ENCODE data around the gene UMOD. TPM values are rescaled to one million over a fixed set of nuclear protein-coding genes. Genes with fewer than 3 reads are reported as not detected.

Gene UMOD
- total RNA-seq, 1 donor from 2014 or later: not detected

GRCh38 chr16:20329392-20330138 is 22.9 kb downstream of the UMOD start:
- no peak for DNase-seq
- Mint-ChIP-seq H3K27me3 (ENCODE audit: unreplicated experiment) (no peaks in the 10 kb centered on the region), H3K4me1 (ENCODE audit: low read depth, unreplicated experiment) (peaks cover 4% of the 10 kb centered on the region), H3K36me3 (ENCODE audit: unreplicated experiment) (no peaks in the 10 kb centered on the region), H3K9me3 (ENCODE audit: unreplicated experiment) (no peaks in the 10 kb centered on the region), H3K4me3 (ENCODE audit: unreplicated experiment) (no peak overlapping the region), H3K27ac (ENCODE audit: unreplicated experiment) (no peak overlapping the region)
- TF ChIP-seq, protein P1, sequence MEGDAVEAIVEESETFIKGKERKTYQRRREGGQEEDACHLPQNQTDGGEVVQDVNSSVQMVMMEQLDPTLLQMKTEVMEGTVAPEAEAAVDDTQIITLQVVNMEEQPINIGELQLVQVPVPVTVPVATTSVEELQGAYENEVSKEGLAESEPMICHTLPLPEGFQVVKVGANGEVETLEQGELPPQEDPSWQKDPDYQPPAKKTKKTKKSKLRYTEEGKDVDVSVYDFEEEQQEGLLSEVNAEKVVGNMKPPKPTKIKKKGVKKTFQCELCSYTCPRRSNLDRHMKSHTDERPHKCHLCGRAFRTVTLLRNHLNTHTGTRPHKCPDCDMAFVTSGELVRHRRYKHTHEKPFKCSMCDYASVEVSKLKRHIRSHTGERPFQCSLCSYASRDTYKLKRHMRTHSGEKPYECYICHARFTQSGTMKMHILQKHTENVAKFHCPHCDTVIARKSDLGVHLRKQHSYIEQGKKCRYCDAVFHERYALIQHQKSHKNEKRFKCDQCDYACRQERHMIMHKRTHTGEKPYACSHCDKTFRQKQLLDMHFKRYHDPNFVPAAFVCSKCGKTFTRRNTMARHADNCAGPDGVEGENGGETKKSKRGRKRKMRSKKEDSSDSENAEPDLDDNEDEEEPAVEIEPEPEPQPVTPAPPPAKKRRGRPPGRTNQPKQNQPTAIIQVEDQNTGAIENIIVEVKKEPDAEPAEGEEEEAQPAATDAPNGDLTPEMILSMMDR (IDR thresholded peaks at IDR 0.05; ENCODE audit: partially characterized antibody, unreplicated experiment): no peak

DNA sequence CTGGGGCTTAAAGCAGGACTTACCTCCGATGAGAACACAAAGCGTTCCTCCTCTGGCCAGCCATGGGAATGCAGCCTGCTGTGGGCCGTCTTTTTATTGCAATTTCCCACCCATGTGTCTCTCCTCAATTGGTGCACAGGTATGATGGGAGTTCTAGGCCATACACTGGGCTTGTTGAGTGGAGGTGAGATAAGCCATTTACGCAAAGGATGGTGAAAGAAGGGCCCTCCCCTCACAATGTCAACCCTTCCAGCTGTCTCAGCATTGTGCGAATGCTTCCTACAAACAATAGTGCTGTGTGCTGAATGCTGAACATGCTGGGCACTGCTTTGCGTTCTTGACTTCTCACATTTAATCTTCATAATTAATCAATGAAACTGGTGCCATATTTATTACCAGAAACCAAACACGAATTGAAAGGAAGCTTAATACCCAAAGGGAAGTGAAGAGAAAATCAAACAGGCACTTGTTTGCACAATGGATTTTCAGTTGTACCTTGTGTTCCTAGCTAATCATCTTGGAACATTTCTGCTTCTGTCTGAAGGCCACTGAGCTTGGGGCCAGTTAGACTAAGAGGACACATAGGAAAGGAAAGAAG is 25.0 kb downstream of the UMOD start, which contains the start of gene GP2:
Gene GP2 (minus strand): TSS at position 70 of the 598 bp plus-strand sequence. CDS start 1,082 bp downstream, outside the sequence.
- Mint-ChIP-seq H3K9me3 (ENCODE audit: unreplicated experiment) (no peaks in the 10 kb centered on the region), H3K36me3 (ENCODE audit: unreplicated experiment) (no peaks in the 10 kb centered on the region), H3K27ac (ENCODE audit: unreplicated experiment) (no peak within 1 kb of the TSS), H3K27me3 (ENCODE audit: unreplicated experiment) (no peaks in the 10 kb centered on the region), H3K4me1 (ENCODE audit: low read depth, unreplicated experiment) (peaks cover 4% of the 10 kb centered on the region), H3K4me3 (ENCODE audit: unreplicated experiment) (no peak within 1 kb of the TSS)
- DNase-seq: no peak
- TF ChIP-seq, protein P1 (IDR thresholded peaks at IDR 0.05; ENCODE audit: partially characterized antibody, unreplicated experiment): no peak

GRCh38 chr16:20326321-20326720 is 26.2 kb downstream of the UMOD start:
- TF ChIP-seq, protein P1 (IDR thresholded peaks at IDR 0.05; ENCODE audit: partially characterized antibody, unreplicated experiment): no peak
- H3K27ac Mint-ChIP-seq (ENCODE audit: unreplicated experiment): no peak overlapping the region
- H3K36me3 Mint-ChIP-seq (ENCODE audit: unreplicated experiment): no peaks in the 10 kb centered on the region
- H3K4me3 Mint-ChIP-seq (ENCODE audit: unreplicated experiment): no peak overlapping the region
- no peaks in the 10 kb centered on the region for H3K4me1 Mint-ChIP-seq (ENCODE audit: low read depth, unreplicated experiment)
- H3K27me3 Mint-ChIP-seq (ENCODE audit: unreplicated experiment): no peaks in the 10 kb centered on the region
- no peak for DNase-seq
- no peaks in the 10 kb centered on the region for H3K9me3 Mint-ChIP-seq (ENCODE audit: unreplicated experiment)

DNA sequence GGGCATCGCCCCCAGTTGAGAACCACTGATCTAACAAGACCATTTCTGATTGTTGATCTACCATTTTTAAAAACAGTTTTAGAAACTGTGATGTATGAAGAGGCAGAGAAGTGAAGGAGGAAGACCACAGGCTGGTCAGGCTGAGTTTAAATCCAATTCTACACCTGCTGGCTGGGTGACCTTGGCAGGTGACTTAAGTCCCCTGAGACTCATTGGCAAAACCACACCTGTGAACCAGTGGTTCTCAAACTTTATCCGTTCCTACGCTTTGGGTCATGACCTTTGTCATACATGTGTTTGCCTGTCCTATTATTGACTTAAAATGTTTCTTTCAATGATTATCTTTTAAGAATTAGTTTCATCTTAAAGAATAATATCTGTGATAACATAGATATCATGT is 27.5 kb downstream of the UMOD start:
- Mint-ChIP-seq H3K27me3 (ENCODE audit: unreplicated experiment) (no peaks in the 10 kb centered on the region), H3K4me3 (ENCODE audit: unreplicated experiment) (no peak overlapping the region), H3K36me3 (ENCODE audit: unreplicated experiment) (no peaks in the 10 kb centered on the region), H3K9me3 (ENCODE audit: unreplicated experiment) (no peaks in the 10 kb centered on the region), H3K4me1 (ENCODE audit: low read depth, unreplicated experiment) (no peaks in the 10 kb centered on the region), H3K27ac (ENCODE audit: unreplicated experiment) (no peak overlapping the region)
- DNase-seq: no peak
- TF ChIP-seq, protein P1 (IDR thresholded peaks at IDR 0.05; ENCODE audit: partially characterized antibody, unreplicated experiment): no peak

DNA sequence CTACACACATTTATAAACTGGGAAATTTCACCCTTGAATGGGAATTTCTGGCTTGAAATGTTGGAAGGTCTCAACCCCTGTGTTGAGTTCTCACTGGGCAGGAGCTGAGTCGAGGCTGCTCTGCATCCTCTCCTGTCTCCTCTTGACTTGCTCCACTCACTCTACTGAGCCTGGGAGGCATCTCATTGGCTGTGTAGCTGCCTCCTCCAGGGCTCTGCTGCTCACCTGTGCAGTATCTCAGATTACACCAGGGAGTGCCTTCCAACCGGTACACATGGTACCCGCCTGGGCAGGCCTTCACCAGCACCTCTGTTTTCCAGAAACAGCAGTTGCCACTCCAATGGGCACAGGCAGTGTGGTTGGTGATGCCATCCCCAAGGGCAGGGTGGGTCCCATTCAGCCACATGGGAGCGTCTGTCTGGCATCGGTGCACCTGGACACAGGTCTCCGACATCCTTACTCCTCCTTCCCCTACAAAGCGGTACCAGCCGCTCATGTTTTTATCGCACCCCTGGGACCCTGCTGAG is 28.9 kb downstream of the UMOD start:
- H3K27ac Mint-ChIP-seq (ENCODE audit: unreplicated experiment): no peak overlapping the region
- no peaks in the 10 kb centered on the region for H3K9me3 Mint-ChIP-seq (ENCODE audit: unreplicated experiment)

More for the DNA sequence above, 28.9 kb downstream of the UMOD start:
- DNase-seq: no peak
- no peaks in the 10 kb centered on the region for H3K4me1 Mint-ChIP-seq (ENCODE audit: low read depth, unreplicated experiment)
- no peak overlapping the region for H3K4me3 Mint-ChIP-seq (ENCODE audit: unreplicated experiment)
- no peaks in the 10 kb centered on the region for H3K36me3 Mint-ChIP-seq (ENCODE audit: unreplicated experiment)
- no peaks in the 10 kb centered on the region for H3K27me3 Mint-ChIP-seq (ENCODE audit: unreplicated experiment)
- TF ChIP-seq, protein P1 (IDR thresholded peaks at IDR 0.05; ENCODE audit: partially characterized antibody, unreplicated experiment): no peak
